ENCODE data around the gene FRMD8.

The FRMD8 gene

GRCh38 chr11:65454696-65455456 is 68.4 kb downstream of the FRMD8 start:
- DNase-seq (ENCODE audit: low read depth), result no peak

DNA sequence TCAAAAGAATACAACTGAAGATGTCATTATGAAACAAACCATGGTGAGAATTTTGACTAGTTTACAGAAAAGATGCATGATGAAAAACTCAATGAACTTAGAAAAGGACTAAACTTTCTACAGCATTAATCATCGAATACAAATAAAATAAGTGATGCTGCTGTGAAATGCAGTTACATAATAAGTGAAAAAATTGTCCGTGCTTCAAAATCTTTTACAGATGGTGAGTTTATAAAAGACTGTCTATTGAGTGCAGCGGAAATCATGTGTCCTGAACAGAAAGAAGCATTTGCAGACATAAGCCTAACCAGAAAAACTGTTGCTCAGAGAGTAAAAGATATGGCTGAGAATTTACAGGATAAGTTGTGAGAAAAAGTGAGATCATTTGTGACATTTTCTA is 70.0 kb downstream of the FRMD8 start:
- no peak for DNase-seq (ENCODE audit: low read depth)

- no peak for DNase-seq (ENCODE audit: low read depth)
These were observed 73.1 kb downstream of the FRMD8 start for GRCh38 chr11:65459552-65459951.
